Nephron progenitor cell (in vitro differentiated cells): ENCODE results near the gene STK39.

ENCODE experiments used
- DNase-seq: peaks from one replicate; pipeline ENCODE4 v3.0.0; 2021
- H3K27ac Mint-ChIP-seq: 2 replicates; pipeline ENCODE4 v1.8.0; 2021; ENCODE audit warnings: mild to moderate bottlenecking, moderate library complexity, mixed read lengths
- H3K27me3 Mint-ChIP-seq: 2 replicates; pipeline ENCODE4 v1.8.0; 2021; ENCODE audit warnings: mild to moderate bottlenecking, low read depth, mixed read lengths; ENCODE audit not compliant: poor library complexity
- H3K36me3 Mint-ChIP-seq: 2 replicates; pipeline ENCODE4 v1.8.0; 2021; ENCODE audit warnings: low read depth, mixed read lengths
- H3K4me1 Mint-ChIP-seq: 2 replicates; pipeline ENCODE4 v1.8.0; 2021; ENCODE audit warnings: mixed read lengths
- H3K4me3 Mint-ChIP-seq: 2 replicates; pipeline ENCODE4 v1.8.0; 2021; ENCODE audit warnings: mild to moderate bottlenecking, moderate library complexity, mixed read lengths
- H3K9me3 Mint-ChIP-seq: 2 replicates; pipeline ENCODE4 v1.8.0; 2021; ENCODE audit warnings: mild to moderate bottlenecking, moderate library complexity, mixed read lengths
- TF ChIP-seq, protein P1 (sequence below): fragments of 200-600 bp; sonication (generic); IDR thresholded peaks from 2 replicates; pipeline ENCODE4 v1.5.0; 2021; ENCODE audit warnings: antibody characterized with exemption

The STK39 gene

GRCh38 chr2:168247341-168248261 lies at the start of gene STK39:
TSS of gene STK39 (minus strand) at chr2:168247595. CDS start at chr2:168247435, 160 bp downstream.
- Mint-ChIP-seq H3K27ac (peak within 1 kb of the TSS; percentile 36), H3K4me3 (peak within 1 kb of the TSS; percentile 98), H3K4me1 (peaks cover 57% of the 10 kb centered on the region), H3K36me3 (no peaks in the 10 kb centered on the region), H3K27me3 (peaks cover 12% of the 10 kb centered on the region), H3K9me3 (no peaks in the 10 kb centered on the region)
- peak; percentile 82 for DNase-seq
- TF ChIP-seq, protein P1, sequence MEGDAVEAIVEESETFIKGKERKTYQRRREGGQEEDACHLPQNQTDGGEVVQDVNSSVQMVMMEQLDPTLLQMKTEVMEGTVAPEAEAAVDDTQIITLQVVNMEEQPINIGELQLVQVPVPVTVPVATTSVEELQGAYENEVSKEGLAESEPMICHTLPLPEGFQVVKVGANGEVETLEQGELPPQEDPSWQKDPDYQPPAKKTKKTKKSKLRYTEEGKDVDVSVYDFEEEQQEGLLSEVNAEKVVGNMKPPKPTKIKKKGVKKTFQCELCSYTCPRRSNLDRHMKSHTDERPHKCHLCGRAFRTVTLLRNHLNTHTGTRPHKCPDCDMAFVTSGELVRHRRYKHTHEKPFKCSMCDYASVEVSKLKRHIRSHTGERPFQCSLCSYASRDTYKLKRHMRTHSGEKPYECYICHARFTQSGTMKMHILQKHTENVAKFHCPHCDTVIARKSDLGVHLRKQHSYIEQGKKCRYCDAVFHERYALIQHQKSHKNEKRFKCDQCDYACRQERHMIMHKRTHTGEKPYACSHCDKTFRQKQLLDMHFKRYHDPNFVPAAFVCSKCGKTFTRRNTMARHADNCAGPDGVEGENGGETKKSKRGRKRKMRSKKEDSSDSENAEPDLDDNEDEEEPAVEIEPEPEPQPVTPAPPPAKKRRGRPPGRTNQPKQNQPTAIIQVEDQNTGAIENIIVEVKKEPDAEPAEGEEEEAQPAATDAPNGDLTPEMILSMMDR = no peak

DNA sequence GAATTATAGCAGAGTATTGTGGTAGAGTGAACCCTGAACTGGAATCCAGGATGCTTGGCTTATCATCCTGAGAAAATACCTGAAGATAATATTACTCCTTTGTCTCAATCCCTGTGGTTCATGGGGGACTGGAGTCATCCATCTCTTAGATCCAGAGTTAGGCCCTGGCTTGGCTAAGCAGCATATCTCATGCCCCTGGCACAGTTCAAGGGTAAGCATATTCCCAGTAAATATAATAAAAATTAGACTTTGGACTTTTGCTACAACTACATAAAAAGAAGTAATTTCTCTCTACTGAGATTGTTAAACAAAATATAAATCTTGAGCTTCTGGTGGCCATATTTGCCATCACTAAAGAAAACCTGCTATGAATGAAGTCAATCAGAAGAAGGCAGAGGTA lies 47.7 kb upstream of the STK39 start:
- DNase-seq = no peak
- Mint-ChIP-seq H3K4me3 (no peak overlapping the region), H3K27me3 (no peaks in the 10 kb centered on the region), H3K27ac (no peak overlapping the region), H3K36me3 (no peaks in the 10 kb centered on the region), H3K4me1 (no peaks in the 10 kb centered on the region), H3K9me3 (no peaks in the 10 kb centered on the region)
- TF ChIP-seq, protein P1 = no peak

- Mint-ChIP-seq H3K4me3 (no peak overlapping the region), H3K4me1 (no peaks in the 10 kb centered on the region), H3K9me3 (no peaks in the 10 kb centered on the region), H3K36me3 (no peaks in the 10 kb centered on the region), H3K27ac (no peak overlapping the region), H3K27me3 (no peaks in the 10 kb centered on the region)
- no peak for DNase-seq
- TF ChIP-seq, protein P1 = no peak
Measured at GRCh38 chr2:168294409-168294808, 47.0 kb upstream of the STK39 start.

DNA sequence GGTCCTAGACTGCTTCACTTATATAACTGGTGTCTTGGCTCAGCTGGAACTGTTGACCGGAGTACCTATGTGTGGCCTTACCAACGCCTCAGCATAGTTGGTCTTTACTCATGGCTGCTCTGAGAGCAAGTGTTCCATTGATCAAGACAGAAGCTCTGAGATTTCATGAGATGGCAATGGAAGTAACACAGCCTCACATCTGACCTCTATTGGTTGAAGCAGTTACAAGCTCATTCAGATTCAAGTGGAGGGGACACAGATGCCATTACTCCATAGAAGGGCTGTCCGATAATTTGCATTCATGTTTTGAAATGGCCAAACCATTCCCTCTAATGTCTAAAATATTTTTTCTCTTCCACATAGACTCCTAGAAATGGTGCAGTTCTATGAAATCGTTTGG lies 46.4 kb upstream of the STK39 start:
- Mint-ChIP-seq H3K4me1 (no peaks in the 10 kb centered on the region), H3K27ac (no peak overlapping the region), H3K4me3 (no peak overlapping the region), H3K9me3 (no peaks in the 10 kb centered on the region), H3K36me3 (no peaks in the 10 kb centered on the region), H3K27me3 (no peaks in the 10 kb centered on the region)
- no peak for DNase-seq
- TF ChIP-seq, protein P1 = no peak

GRCh38 chr2:168290391-168290790 lies 43.0 kb upstream of the STK39 start:
- Mint-ChIP-seq H3K4me3 (no peak overlapping the region), H3K9me3 (no peaks in the 10 kb centered on the region), H3K27me3 (no peaks in the 10 kb centered on the region), H3K27ac (no peak overlapping the region), H3K36me3 (no peaks in the 10 kb centered on the region), H3K4me1 (no peaks in the 10 kb centered on the region)
- no peak for DNase-seq
- TF ChIP-seq, protein P1 = no peak

DNA sequence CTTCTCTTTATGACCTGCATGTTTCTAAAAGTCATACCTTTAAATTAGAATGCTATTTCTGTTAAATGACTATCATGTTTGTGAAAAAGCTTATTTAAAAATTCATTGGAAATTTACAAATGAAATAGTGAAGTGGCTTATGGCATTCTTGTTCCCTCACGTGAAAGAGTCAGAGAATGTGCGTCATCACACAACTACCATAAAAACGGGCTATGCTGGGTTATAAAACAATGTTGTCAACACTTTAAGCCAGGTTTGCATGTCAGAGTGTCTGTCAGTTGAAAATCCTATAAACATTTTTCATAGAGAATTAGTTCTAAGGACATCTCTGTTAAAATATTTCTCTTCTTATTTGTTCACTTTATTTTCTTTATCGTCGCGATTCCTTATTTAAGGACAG lies 42.5 kb upstream of the STK39 start:
- DNase-seq = no peak

More for the DNA sequence above, 42.5 kb upstream of the STK39 start:
- H3K9me3 Mint-ChIP-seq = no peaks in the 10 kb centered on the region
- no peak overlapping the region for H3K27ac Mint-ChIP-seq
- no peaks in the 10 kb centered on the region for H3K36me3 Mint-ChIP-seq
- no peak overlapping the region for H3K4me3 Mint-ChIP-seq
- H3K27me3 Mint-ChIP-seq = no peaks in the 10 kb centered on the region
- TF ChIP-seq, protein P1 = no peak
- H3K4me1 Mint-ChIP-seq = no peaks in the 10 kb centered on the region
